ENCODE results near the gene CELF6.

GRCh38 chr15:72236381-72237003, 83.5 kb downstream of the CELF6 start:
- TF ChIP-seq CTCF (IDR thresholded peaks at IDR 0.05 in 2 of 3, conservative IDR thresholded peaks at IDR 0.05 in 1 of 3; ENCODE audit: borderline replicate concordance in 1 of 3, insufficient read depth in 1 of 3, low read depth in 2 of 3, low read length in 2 of 3) (no peak), ELF1 (IDR thresholded peaks at IDR 0.05; ENCODE audit: borderline replicate concordance, low read depth) (no peak), EZH2 (IDR thresholded peaks at IDR 0.05) (no peak), RAD21 (IDR thresholded peaks at IDR 0.05; ENCODE audit: low read depth) (no peak), POLR2A (IDR thresholded peaks at IDR 0.05; ENCODE audit: borderline replicate concordance, extremely low read depth, insufficient read depth, insufficient read length) (no peak), SP1 (IDR thresholded peaks at IDR 0.05; ENCODE audit: low read depth) (no peak), ZFX (IDR thresholded peaks at IDR 0.05) (no peak), CEBPB (IDR thresholded peaks at IDR 0.05; ENCODE audit: low read depth) (no peak), POLR2AphosphoS5 (IDR thresholded peaks at IDR 0.05; ENCODE audit: low read depth, low read length) (no peak), FOSL1 (IDR thresholded peaks at IDR 0.05; ENCODE audit: low read depth) (no peak), REST (IDR thresholded peaks at IDR 0.05; ENCODE audit: low read depth) (no peak)
- TF ChIP-seq, protein P1, sequence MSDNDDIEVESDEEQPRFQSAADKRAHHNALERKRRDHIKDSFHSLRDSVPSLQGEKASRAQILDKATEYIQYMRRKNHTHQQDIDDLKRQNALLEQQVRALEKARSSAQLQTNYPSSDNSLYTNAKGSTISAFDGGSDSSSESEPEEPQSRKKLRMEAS (IDR thresholded peaks at IDR 0.05) = no peak
- TF ChIP-seq, protein P2, sequence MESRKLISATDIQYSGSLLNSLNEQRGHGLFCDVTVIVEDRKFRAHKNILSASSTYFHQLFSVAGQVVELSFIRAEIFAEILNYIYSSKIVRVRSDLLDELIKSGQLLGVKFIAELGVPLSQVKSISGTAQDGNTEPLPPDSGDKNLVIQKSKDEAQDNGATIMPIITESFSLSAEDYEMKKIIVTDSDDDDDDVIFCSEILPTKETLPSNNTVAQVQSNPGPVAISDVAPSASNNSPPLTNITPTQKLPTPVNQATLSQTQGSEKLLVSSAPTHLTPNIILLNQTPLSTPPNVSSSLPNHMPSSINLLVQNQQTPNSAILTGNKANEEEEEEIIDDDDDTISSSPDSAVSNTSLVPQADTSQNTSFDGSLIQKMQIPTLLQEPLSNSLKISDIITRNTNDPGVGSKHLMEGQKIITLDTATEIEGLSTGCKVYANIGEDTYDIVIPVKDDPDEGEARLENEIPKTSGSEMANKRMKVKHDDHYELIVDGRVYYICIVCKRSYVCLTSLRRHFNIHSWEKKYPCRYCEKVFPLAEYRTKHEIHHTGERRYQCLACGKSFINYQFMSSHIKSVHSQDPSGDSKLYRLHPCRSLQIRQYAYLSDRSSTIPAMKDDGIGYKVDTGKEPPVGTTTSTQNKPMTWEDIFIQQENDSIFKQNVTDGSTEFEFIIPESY (IDR thresholded peaks at IDR 0.05; ENCODE audit: extremely low read depth, insufficient replicate concordance, low read length) = no peak

All from HCT116 (cell line).